HG02642 (cell line): ENCODE data around the gene LNPK.
A peak's percentile ranks its signal among the peaks of the same experiment; 100 is the strongest.
"Not testable (repeated sequence)": the region's sequence is repeated elsewhere in the genome, so short reads cannot be mapped to it uniquely, and the experiment has no call there.

Experiments
- ATAC-seq: cut with Tn5 transposase; IDR thresholded peaks from one replicate; pipeline ENCODE4 v1.9.1; 2021; ENCODE audit warnings: mild to moderate bottlenecking; ENCODE audit not compliant: unreplicated experiment, poor library complexity

Gene LNPK

GRCh38 chr2:176001916-176002687 is at the start of gene LNPK:
TSS of gene LNPK (minus strand) at chr2:176002267. CDS start at chr2:175995584, 6,683 bp downstream.
- ATAC-seq = peak; percentile 97

GRCh38 chr2:176039375-176039774 is 37.3 kb upstream of the LNPK start:
- ATAC-seq = no peak

- ATAC-seq = no peak
Observed at GRCh38 chr2:176038694-176039093, 36.6 kb upstream of the LNPK start.

GRCh38 chr2:176035013-176035691 is 33.1 kb upstream of the LNPK start:
- no peak for ATAC-seq

GRCh38 chr2:176027806-176028205 is 25.7 kb upstream of the LNPK start:
- no peak for ATAC-seq

GRCh38 chr2:176025932-176026331 is 23.9 kb upstream of the LNPK start:
- no peak for ATAC-seq

- ATAC-seq = no peak
Observed at GRCh38 chr2:176024083-176024482, 22.0 kb upstream of the LNPK start.

GRCh38 chr2:176022048-176022447 is 20.0 kb upstream of the LNPK start:
- ATAC-seq = no peak

GRCh38 chr2:176020400-176020799 is 18.3 kb upstream of the LNPK start:
- ATAC-seq = no peak

- ATAC-seq = no peak
Observed at GRCh38 chr2:176018708-176019107, 16.6 kb upstream of the LNPK start.

GRCh38 chr2:176009445-176009844 is 7.4 kb upstream of the LNPK start:
- no peak for ATAC-seq

GRCh38 chr2:176004934-176005333 is 2.9 kb upstream of the LNPK start:
- ATAC-seq = no peak

- no peak for ATAC-seq
Observed at GRCh38 chr2:176003958-176004357, 1.9 kb upstream of the LNPK start.

- ATAC-seq = peak; percentile 0
Observed at GRCh38 chr2:176002688-176003210, 682 bp upstream of the LNPK start.

GRCh38 chr2:176001281-176001915 is 669 bp downstream of the LNPK start:
- peak; percentile 51 for ATAC-seq

- no peak for ATAC-seq
Observed at GRCh38 chr2:175999283-175999819, 2.7 kb downstream of the LNPK start.

GRCh38 chr2:175990099-175990498 is 12.0 kb downstream of the LNPK start:
- no peak for ATAC-seq

GRCh38 chr2:175987126-175987525 is 14.9 kb downstream of the LNPK start:
- ATAC-seq = not testable (repeated sequence)

GRCh38 chr2:175984846-175985245 is 17.2 kb downstream of the LNPK start:
- ATAC-seq = no peak

- ATAC-seq = no peak
Observed at GRCh38 chr2:175981551-175981950, 20.5 kb downstream of the LNPK start.
